CD14-positive monocyte (primary cell): ENCODE measurements around the gene CFAP157. TPM values are rescaled to one million over a fixed set of nuclear protein-coding genes. Genes with fewer than 3 reads are reported as not detected.
A peak's percentile ranks its signal among the peaks of the same experiment; 100 is the strongest.

ENCODE experiments used
- DNase-seq, 3 donors: peaks; one replicate each; pipeline ENCODE4 v3.0.0-alpha.2; 2011 to 2022
- H2AFZ ChIP-seq: 2 replicates; pipeline ENCODE4 v1.6.0; 2012; ENCODE audit warnings: mild to moderate bottlenecking, low read depth, low read length, inconsistent platforms; ENCODE audit not compliant: insufficient read depth, poor library complexity, severe bottlenecking
- H3K27ac ChIP-seq, 2 donors: 1 replicate in 1 of 2; 2 replicates in 1 of 2; pipeline ENCODE4 v1.5.1; 2012 to 2013; ENCODE audit warnings: low read length in 2 of 2, control low read depth in 1 of 2, inconsistent platforms in 1 of 2, low read depth in 1 of 2, mild to moderate bottlenecking in 1 of 2
- H3K27me3 ChIP-seq, 2 donors: one replicate each; pipeline versions ENCODE4 v1.6.0 to v1.6.1; 2011 to 2013; ENCODE audit warnings: low read length in 2 of 2; ENCODE audit not compliant: control insufficient read depth in 2 of 2, insufficient read depth in 2 of 2
- H3K36me3 ChIP-seq, 2 donors: replicated peaks in 1 of 2; 1 replicate in 1 of 2; 2 replicates in 1 of 2; pipeline versions ENCODE4 v1.5.1 to v1.6.1; 2012 to 2013; ENCODE audit warnings: low read length in 2 of 2, control low read depth in 1 of 2, inconsistent platforms in 1 of 2, mild to moderate bottlenecking in 1 of 2; ENCODE audit not compliant: insufficient read depth in 2 of 2, control insufficient read depth in 1 of 2
- H3K4me1 ChIP-seq, 2 donors: 1 replicate in 1 of 2; 2 replicates in 1 of 2; pipeline versions ENCODE4 v1.5.1 to v1.6.1; 2012 to 2013; ENCODE audit warnings: low read length in 2 of 2, control low read depth in 1 of 2, inconsistent platforms in 1 of 2, mild to moderate bottlenecking in 1 of 2, moderate library complexity in 1 of 2; ENCODE audit not compliant: insufficient read depth in 2 of 2, control insufficient read depth in 1 of 2
- H3K4me2 ChIP-seq: replicated peaks from 2 replicates; pipeline ENCODE3; 2012; ENCODE audit warnings: low read length, moderate library complexity, mild to moderate bottlenecking; ENCODE audit not compliant: poor library complexity, severe bottlenecking; ENCODE audit errors: extremely low read depth
- H3K4me3 ChIP-seq, 3 experiments: fragments of 200-600 bp in 1 of 3; sonication (generic) in 1 of 3; replicated peaks in 1 of 3; 1 replicate in 2 of 3; 2 replicates in 1 of 3; pipeline ENCODE4 v1.5.1; 2011 to 2013; ENCODE audit warnings: low read length in 3 of 3, mild to moderate bottlenecking in 3 of 3, control low read depth in 2 of 3, low read depth in 2 of 3, inconsistent platforms in 1 of 3, moderate library complexity in 1 of 3
- H3K79me2 ChIP-seq: 2 replicates; pipeline ENCODE4 v1.6.0; 2012; ENCODE audit warnings: mild to moderate bottlenecking, control low read depth, inconsistent platforms, low read length, moderate library complexity; ENCODE audit not compliant: insufficient read depth
- H3K9ac ChIP-seq: 2 replicates; pipeline ENCODE4 v1.6.0; 2017; ENCODE audit warnings: low read length, mild to moderate bottlenecking; ENCODE audit not compliant: insufficient read depth, poor library complexity, severe bottlenecking
- H3K9me3 ChIP-seq, 2 donors: replicated peaks in 1 of 2; 1 replicate in 1 of 2; 2 replicates in 1 of 2; pipeline versions ENCODE4 v1.5.1 to v1.6.1; 2012 to 2013; ENCODE audit warnings: low read length in 2 of 2, control low read depth in 1 of 2; ENCODE audit not compliant: control insufficient read depth in 1 of 2, insufficient read depth in 1 of 2
- H4K20me1 ChIP-seq: 2 replicates; pipeline ENCODE4 v1.6.0; 2012; ENCODE audit warnings: mild to moderate bottlenecking, low read length, control low read depth, moderate library complexity; ENCODE audit not compliant: insufficient read depth
- H3K27ac Mint-ChIP-seq, 7 donors: one replicate each; pipeline ENCODE4 v1.8.0; 2020; ENCODE audit warnings: mild to moderate bottlenecking in 7 of 7, mixed read lengths in 7 of 7, moderate library complexity in 6 of 7, inconsistent platforms in 2 of 7
- H3K27me3 Mint-ChIP-seq, 3 donors: one replicate each; pipeline ENCODE4 v1.8.0; 2021 to 2022; ENCODE audit warnings: low read depth in 3 of 3, mild to moderate bottlenecking in 3 of 3, mixed read lengths in 3 of 3, moderate library complexity in 3 of 3, inconsistent platforms in 1 of 3
- H3K36me3 Mint-ChIP-seq, 2 donors: one replicate each; pipeline ENCODE4 v1.8.0; 2020; ENCODE audit warnings: mixed read lengths in 2 of 2, inconsistent platforms in 1 of 2, mild to moderate bottlenecking in 1 of 2
- H3K4me1 Mint-ChIP-seq: one replicate; pipeline ENCODE4 v1.8.0; 2020; ENCODE audit warnings: mild to moderate bottlenecking, mixed read lengths
- H3K4me3 Mint-ChIP-seq, 2 donors: one replicate each; pipeline ENCODE4 v1.8.0; 2020; ENCODE audit warnings: mild to moderate bottlenecking in 2 of 2, mixed read lengths in 2 of 2, moderate library complexity in 1 of 2
- H3K9me3 Mint-ChIP-seq, 7 donors: one replicate each; pipeline ENCODE4 v1.8.0; 2020 to 2022; ENCODE audit warnings: mixed read lengths in 7 of 7, mild to moderate bottlenecking in 6 of 7, moderate library complexity in 6 of 7, inconsistent platforms in 2 of 7
- WGBS: methylation state at CpG from one replicate; pipeline ENCODE4 v1.1.5; 2013; ENCODE audit warnings: missing lambda C conversion rate; ENCODE audit not compliant: insufficient coverage; 5-methylcytosine and 5-hydroxymethylcytosine counted together
- intact Hi-C, 2 donors: fragments of 100-400 bp; cut with micrococcal nuclease; formaldehyde crosslinking; loops; one replicate each; pipeline versions ENCODE4 v1.15.0 to v1.15.1; 2023
- polyA plus RNA-seq, 3 donors: library from polyadenylated mRNA; depleted of rRNA in 1 of 3; unstranded in 2 of 3; stranded (reverse) in 1 of 3; fragments of 300-500 nt in 2 of 3; fragments of >200 nt in 1 of 3; fragmentation: Illumina TruSeq in 2 of 3; gene quantifications; 1 replicate in 2 of 3; 2 replicates in 1 of 3; pipeline ENCODE4 v1.2.3, GENCODE V29; 2012 to 2021
- TF ChIP-seq, protein P1 (sequence below): fragments of 200-600 bp; IDR thresholded peaks from one replicate; pipeline ENCODE4 v1.8.0; 2022; ENCODE audit warnings: antibody characterized with exemption, mild to moderate bottlenecking

Gene CFAP157
- polyA plus RNA-seq, 3 donors: 0.06 to 0.09 TPM; not detected in 1

DNA sequence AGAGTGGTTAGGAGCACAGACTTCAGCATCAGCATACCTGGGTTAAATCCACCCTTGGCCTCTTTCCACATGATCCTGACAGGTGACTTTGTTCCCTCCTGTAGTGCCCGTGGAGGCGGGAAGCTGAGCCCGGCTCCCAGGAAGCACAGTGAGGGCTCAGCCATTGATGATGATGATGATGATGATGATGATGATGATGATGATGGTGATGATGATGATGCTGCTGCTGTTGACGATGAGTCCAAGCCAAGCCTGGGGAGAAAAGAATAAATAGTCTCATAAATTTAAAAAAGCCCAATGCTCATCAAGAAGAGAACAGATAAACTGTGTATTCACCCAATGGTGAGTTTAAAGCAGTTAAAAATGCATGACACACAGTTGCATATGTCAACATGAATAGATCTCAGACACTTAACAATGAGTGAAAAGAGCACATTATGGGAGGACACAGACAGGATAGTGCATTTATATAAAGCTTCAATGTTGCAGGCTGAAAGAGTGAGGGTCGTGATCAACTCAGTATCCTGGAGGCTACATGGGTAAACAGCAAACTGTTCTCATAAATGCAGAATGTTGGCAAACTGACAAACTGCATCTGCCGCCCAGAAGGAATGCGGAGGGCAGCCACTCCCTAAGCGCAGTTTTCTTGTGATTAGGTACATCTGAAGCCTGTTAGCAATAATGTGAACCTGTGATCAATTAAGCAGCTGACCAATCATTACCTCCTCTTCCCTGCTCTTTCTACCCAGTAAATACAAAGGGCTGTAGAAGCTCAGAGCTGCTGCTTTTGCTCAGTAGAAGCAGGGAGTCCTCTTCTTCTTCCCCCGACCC lies 11.7 kb upstream of the CFAP157 start:
- no peaks in the 10 kb centered on the region for H3K36me3 Mint-ChIP-seq

DNA sequence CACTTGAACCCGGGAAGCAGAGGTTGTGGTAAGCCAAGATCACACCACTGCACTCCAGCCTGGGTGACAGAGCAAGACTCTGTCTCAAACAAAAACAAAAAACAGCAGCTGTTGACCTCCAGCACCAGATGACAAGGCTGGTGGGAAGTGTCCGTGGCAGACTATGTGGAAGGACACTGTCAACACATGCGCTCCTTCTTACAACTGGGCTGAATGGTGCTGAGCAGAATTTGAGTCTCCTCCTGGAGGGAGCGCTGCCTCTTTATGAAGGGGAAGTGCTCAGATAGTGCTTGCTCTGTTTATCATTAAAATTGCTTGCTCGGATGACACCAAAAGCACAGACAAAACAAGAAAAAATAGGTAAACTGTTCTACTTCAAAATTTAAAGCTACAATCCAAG lies 9.2 kb upstream of the CFAP157 start:
- WGBS: 100% methylated on average over 1 of the region's 5 CpGs
- Histone ChIP-seq H4K20me1 (no peaks in the 10 kb centered on the region), H3K27me3 (no peaks in the 10 kb centered on the region), H2AFZ (peak overlapping the region; percentile 52), H3K4me3 (no peak overlapping the region), H3K9me3 (no peaks in the 10 kb centered on the region), H3K4me2 (no peak overlapping the region), H3K4me1 (peaks cover 7 to 8% of the 10 kb centered on the region in 2 donors), H3K27ac (no peak overlapping the region), H3K9ac (no peak overlapping the region), H3K79me2 (no peaks in the 10 kb centered on the region), H3K36me3 (no peaks in the 10 kb centered on the region)
- TF ChIP-seq, protein P1, sequence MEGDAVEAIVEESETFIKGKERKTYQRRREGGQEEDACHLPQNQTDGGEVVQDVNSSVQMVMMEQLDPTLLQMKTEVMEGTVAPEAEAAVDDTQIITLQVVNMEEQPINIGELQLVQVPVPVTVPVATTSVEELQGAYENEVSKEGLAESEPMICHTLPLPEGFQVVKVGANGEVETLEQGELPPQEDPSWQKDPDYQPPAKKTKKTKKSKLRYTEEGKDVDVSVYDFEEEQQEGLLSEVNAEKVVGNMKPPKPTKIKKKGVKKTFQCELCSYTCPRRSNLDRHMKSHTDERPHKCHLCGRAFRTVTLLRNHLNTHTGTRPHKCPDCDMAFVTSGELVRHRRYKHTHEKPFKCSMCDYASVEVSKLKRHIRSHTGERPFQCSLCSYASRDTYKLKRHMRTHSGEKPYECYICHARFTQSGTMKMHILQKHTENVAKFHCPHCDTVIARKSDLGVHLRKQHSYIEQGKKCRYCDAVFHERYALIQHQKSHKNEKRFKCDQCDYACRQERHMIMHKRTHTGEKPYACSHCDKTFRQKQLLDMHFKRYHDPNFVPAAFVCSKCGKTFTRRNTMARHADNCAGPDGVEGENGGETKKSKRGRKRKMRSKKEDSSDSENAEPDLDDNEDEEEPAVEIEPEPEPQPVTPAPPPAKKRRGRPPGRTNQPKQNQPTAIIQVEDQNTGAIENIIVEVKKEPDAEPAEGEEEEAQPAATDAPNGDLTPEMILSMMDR: no peak
- intact Hi-C loops: loop anchor here in 1 of 2 donors (10.0 kb wide), 1 partner anchor 93 kb away; no protein-coding TSS in a partner anchor
- Mint-ChIP-seq H3K4me1 (peaks cover 13% of the 10 kb centered on the region), H3K27me3 (peaks cover 0 to 6% (median 1%) of the 10 kb centered on the region in 3 donors), H3K36me3 (no peaks in the 10 kb centered on the region), H3K9me3 (peaks cover 0 to 5% (median 2%) of the 10 kb centered on the region in 7 donors), H3K4me3 (no peak overlapping the region), H3K27ac (peak overlapping the region in 1 of 7 donors; percentile 15)
- no peak for DNase-seq

More for the DNA sequence above, 11.7 kb upstream of the CFAP157 start:
- Histone ChIP-seq H3K4me2 (no peak overlapping the region), H3K9me3 (no peaks in the 10 kb centered on the region), H3K9ac (no peak overlapping the region), H3K79me2 (no peaks in the 10 kb centered on the region), H3K4me1 (peaks cover 7 to 8% of the 10 kb centered on the region in 2 donors), H4K20me1 (no peaks in the 10 kb centered on the region), H3K27me3 (no peaks in the 10 kb centered on the region), H2AFZ (no peak overlapping the region), H3K27ac (no peak overlapping the region), H3K36me3 (no peaks in the 10 kb centered on the region), H3K4me3 (no peak overlapping the region)
- peaks cover 0 to 3% (median under 1%) of the 10 kb centered on the region in 7 donors for H3K9me3 Mint-ChIP-seq
- peaks cover 2 to 3% (median 2%) of the 10 kb centered on the region in 3 donors for H3K27me3 Mint-ChIP-seq
- no peak for DNase-seq
- H3K27ac Mint-ChIP-seq: no peak overlapping the region
- intact Hi-C loops: loop anchor here in 1 of 2 donors (10.0 kb wide), 1 partner anchor 90 kb away; no protein-coding TSS in a partner anchor
- 87% methylated on average over 4 of the region's 9 CpGs for WGBS
- H3K4me1 Mint-ChIP-seq: peaks cover 13% of the 10 kb centered on the region
- no peak overlapping the region for H3K4me3 Mint-ChIP-seq
- TF ChIP-seq, protein P1: no peak
